Neutrophil (primary cell): ENCODE results near the gene RPS8.

Experiments used
- H3K27ac ChIP-seq: fragments of 200-600 bp; sonication (generic); 2 replicates; pipeline ENCODE4 v1.5.1; 2016; ENCODE audit warnings: mild to moderate bottlenecking, moderate library complexity
- H3K27me3 ChIP-seq: fragments of 200-600 bp; sonication (generic); 2 replicates; pipeline ENCODE4 v1.6.0; 2016; ENCODE audit warnings: mild to moderate bottlenecking
- H3K36me3 ChIP-seq: fragments of 200-600 bp; sonication (generic); 2 replicates; pipeline ENCODE4 v1.5.1; 2017
- H3K4me1 ChIP-seq, 2 experiments: fragments of 200-600 bp in 1 of 2; sonication (generic) in 1 of 2; 1 replicate in 1 of 2; 2 replicates in 1 of 2; pipeline versions ENCODE4 v1.5.1 to v1.6.1; 2013 to 2016; ENCODE audit warnings: low read depth in 1 of 2, low read length in 1 of 2, mild to moderate bottlenecking in 1 of 2, moderate library complexity in 1 of 2; ENCODE audit not compliant: control insufficient read depth in 1 of 2, insufficient read depth in 1 of 2
- H3K4me3 ChIP-seq, 2 experiments: fragments of 200-600 bp in 1 of 2; sonication (generic) in 1 of 2; 1 replicate in 1 of 2; 2 replicates in 1 of 2; pipeline ENCODE4 v1.5.1; 2013 to 2016; ENCODE audit warnings: low read depth in 1 of 2, low read length in 1 of 2, mild to moderate bottlenecking in 1 of 2, moderate library complexity in 1 of 2
- H3K9me3 ChIP-seq: fragments of 200-600 bp; sonication (generic); 2 replicates; pipeline ENCODE4 v1.5.1; 2016
- TF ChIP-seq, protein P1 (sequence below): fragments of 200-600 bp; sonication (generic); IDR thresholded peaks from 2 replicates; pipeline ENCODE4 v1.5.1; 2016; ENCODE audit warnings: antibody characterized with exemption

RPS8 gene

GRCh38 chr1:44826375-44827196 is 51.2 kb downstream of the RPS8 start:
- Histone ChIP-seq H3K4me1 (peaks cover 28 to 31% of the 10 kb centered on the region in 2 experiments), H3K27ac (peak overlapping the region; percentile 43), H3K9me3 (no peaks in the 10 kb centered on the region), H3K4me3 (peak overlapping the region; percentile 25), H3K27me3 (no peaks in the 10 kb centered on the region), H3K36me3 (no peaks in the 10 kb centered on the region)
- TF ChIP-seq, protein P1, sequence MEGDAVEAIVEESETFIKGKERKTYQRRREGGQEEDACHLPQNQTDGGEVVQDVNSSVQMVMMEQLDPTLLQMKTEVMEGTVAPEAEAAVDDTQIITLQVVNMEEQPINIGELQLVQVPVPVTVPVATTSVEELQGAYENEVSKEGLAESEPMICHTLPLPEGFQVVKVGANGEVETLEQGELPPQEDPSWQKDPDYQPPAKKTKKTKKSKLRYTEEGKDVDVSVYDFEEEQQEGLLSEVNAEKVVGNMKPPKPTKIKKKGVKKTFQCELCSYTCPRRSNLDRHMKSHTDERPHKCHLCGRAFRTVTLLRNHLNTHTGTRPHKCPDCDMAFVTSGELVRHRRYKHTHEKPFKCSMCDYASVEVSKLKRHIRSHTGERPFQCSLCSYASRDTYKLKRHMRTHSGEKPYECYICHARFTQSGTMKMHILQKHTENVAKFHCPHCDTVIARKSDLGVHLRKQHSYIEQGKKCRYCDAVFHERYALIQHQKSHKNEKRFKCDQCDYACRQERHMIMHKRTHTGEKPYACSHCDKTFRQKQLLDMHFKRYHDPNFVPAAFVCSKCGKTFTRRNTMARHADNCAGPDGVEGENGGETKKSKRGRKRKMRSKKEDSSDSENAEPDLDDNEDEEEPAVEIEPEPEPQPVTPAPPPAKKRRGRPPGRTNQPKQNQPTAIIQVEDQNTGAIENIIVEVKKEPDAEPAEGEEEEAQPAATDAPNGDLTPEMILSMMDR: no peak

- H3K27ac ChIP-seq: no peak overlapping the region
- TF ChIP-seq, protein P1: no peak
- no peak overlapping the region for H3K4me3 ChIP-seq
- no peaks in the 10 kb centered on the region for H3K27me3 ChIP-seq
- no peaks in the 10 kb centered on the region for H3K36me3 ChIP-seq
- no peaks in the 10 kb centered on the region for H3K9me3 ChIP-seq
- H3K4me1 ChIP-seq: peaks cover 28 to 31% of the 10 kb centered on the region in 2 experiments
These were observed 52.1 kb downstream of the RPS8 start for GRCh38 chr1:44827197-44828002.

DNA sequence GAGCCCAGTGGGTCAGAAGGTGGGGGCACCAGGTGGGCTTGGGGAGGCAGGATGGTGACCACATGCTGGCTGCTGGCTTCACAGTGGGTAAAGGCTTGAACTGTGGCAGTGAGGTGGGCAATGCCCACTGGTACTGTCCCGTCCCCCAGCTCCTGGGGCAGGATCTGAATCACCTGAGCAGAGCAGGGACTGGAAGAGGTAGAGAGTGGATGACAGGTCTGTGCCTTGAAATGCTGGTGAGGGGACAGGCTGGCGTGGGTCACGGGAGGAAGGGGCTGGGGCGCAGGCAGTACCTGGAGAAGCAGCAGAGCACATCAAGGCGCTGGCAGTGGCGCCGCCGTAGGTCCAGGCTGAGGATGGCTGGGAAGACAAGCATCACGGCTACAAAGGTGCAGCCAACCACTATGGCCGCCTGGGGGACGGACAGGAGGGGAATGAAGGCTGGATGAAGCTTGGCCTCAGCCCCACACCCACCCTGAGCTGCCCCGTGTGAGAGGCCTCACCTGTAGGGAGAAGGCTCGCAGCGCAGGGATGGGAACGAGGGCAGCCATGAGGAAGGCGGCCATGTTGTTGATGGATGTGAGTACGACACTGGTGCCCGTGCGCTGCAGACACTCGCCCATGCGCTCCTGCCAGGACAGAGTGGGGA is 52.8 kb downstream of the RPS8 start:
- H3K36me3 ChIP-seq: no peaks in the 10 kb centered on the region

More for the DNA sequence above, 52.8 kb downstream of the RPS8 start:
- peaks cover 30 to 34% of the 10 kb centered on the region in 2 experiments for H3K4me1 ChIP-seq
- no peak overlapping the region for H3K4me3 ChIP-seq
- H3K27me3 ChIP-seq: no peaks in the 10 kb centered on the region
- TF ChIP-seq, protein P1: no peak
- H3K9me3 ChIP-seq: no peaks in the 10 kb centered on the region
- H3K27ac ChIP-seq: no peak overlapping the region
